Thyroid gland (tissue), 4 donors: Measurements from ENCODE around the gene IRF2BPL.

ENCODE experiments used
- CTCF ChIP-seq, 6 experiments: fragments of 200-600 bp in 3 of 6; fragments of 450-650 bp in 3 of 6; sonication (generic) in 3 of 6; IDR thresholded peaks; one replicate each; pipeline ENCODE4 v1.5.1; 2016 to 2019; ENCODE audit warnings: antibody characterized with exemption in 6 of 6, mild to moderate bottlenecking in 2 of 6, inconsistent platforms in 1 of 6, moderate library complexity in 1 of 6
- POLR2A ChIP-seq, 2 donors: fragments of 450-650 bp; IDR thresholded peaks; one replicate each; pipeline ENCODE4 v1.6.1; 2017; ENCODE audit warnings: antibody characterized with exemption in 2 of 2, mild to moderate bottlenecking in 2 of 2, moderate library complexity in 1 of 2

GRCh38 chr14:77052281-77053044, 24.0 kb upstream of the IRF2BPL start:
- TF ChIP-seq CTCF (IDR thresholded peaks at IDR 0.05) (no peak), POLR2A (IDR thresholded peaks at IDR 0.05) (no peak)
